Hepatocyte (in vitro differentiated cells): ENCODE measurements around the gene NR3C2.

Experiments used
- EZH2 ChIP-seq: fragments of 200-600 bp; sonication (generic); IDR thresholded peaks from 2 replicates; pipeline ENCODE4 v1.6.1; 2016; ENCODE audit warnings: antibody characterized with exemption, mild to moderate bottlenecking, borderline replicate concordance
- TF ChIP-seq, protein P1 (sequence below): fragments of 200-600 bp; sonication (generic); IDR thresholded peaks from 2 replicates; pipeline ENCODE4 v1.5.1; 2016; ENCODE audit warnings: antibody characterized with exemption, mild to moderate bottlenecking; ENCODE audit not compliant: poor library complexity

DNA sequence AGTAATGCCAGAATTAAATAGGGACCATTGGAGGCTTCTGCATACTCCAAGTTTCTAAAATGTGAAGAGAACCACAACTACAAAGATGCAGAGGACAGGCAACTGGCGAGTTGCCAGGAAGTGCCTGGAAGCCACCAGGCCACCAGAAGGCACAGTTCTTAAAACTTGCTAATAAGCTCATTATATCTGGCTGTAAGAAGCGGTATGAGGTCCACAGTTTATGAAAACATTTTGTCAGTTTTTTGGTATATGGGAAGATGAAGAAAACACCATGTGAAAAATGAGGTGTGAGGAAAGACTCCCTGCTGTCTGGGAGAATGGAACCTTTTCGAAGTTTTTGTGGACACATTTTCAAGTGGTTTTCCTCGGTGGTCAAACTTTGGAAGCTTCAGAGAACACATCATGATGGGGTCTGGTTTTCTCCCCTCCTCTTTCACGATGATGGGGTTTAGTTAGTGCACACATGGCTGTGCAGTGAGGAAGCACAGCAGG is 202.7 kb downstream of the NR3C2 start:
- TF ChIP-seq, protein P1, sequence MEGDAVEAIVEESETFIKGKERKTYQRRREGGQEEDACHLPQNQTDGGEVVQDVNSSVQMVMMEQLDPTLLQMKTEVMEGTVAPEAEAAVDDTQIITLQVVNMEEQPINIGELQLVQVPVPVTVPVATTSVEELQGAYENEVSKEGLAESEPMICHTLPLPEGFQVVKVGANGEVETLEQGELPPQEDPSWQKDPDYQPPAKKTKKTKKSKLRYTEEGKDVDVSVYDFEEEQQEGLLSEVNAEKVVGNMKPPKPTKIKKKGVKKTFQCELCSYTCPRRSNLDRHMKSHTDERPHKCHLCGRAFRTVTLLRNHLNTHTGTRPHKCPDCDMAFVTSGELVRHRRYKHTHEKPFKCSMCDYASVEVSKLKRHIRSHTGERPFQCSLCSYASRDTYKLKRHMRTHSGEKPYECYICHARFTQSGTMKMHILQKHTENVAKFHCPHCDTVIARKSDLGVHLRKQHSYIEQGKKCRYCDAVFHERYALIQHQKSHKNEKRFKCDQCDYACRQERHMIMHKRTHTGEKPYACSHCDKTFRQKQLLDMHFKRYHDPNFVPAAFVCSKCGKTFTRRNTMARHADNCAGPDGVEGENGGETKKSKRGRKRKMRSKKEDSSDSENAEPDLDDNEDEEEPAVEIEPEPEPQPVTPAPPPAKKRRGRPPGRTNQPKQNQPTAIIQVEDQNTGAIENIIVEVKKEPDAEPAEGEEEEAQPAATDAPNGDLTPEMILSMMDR: no peak
- TF ChIP-seq EZH2: no peak
